ENCODE measurements around the gene PRR23E. TPM values are rescaled to one million over a fixed set of nuclear protein-coding genes. Genes with fewer than 3 reads are reported as not detected.

PRR23E gene
- total RNA-seq, 1 donor from 2014 or later, result not detected

DNA sequence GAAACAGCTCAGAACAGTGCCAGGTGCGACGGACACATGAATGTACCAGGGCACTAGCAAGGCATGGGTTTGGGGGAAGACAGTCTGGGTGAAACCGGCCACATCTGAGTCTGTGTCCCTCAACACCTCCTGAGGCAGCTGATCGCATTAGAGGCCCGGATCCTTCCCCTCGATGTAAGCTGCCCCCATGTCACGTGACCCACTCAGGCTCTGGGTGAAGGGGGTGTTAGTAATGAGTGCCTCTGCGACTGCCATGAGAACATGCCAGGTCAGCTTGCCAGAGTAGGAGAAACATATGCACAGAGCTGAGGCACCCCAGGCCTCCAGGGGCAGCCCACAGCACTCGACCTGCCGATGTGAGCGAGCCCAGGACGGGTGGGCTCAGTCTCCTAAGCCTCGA lies 29.7 kb downstream of the PRR23E start:
- Mint-ChIP-seq H3K4me3 (no peak overlapping the region), H3K27me3 (peaks cover 5% of the 10 kb centered on the region)
- TF ChIP-seq, protein P1, sequence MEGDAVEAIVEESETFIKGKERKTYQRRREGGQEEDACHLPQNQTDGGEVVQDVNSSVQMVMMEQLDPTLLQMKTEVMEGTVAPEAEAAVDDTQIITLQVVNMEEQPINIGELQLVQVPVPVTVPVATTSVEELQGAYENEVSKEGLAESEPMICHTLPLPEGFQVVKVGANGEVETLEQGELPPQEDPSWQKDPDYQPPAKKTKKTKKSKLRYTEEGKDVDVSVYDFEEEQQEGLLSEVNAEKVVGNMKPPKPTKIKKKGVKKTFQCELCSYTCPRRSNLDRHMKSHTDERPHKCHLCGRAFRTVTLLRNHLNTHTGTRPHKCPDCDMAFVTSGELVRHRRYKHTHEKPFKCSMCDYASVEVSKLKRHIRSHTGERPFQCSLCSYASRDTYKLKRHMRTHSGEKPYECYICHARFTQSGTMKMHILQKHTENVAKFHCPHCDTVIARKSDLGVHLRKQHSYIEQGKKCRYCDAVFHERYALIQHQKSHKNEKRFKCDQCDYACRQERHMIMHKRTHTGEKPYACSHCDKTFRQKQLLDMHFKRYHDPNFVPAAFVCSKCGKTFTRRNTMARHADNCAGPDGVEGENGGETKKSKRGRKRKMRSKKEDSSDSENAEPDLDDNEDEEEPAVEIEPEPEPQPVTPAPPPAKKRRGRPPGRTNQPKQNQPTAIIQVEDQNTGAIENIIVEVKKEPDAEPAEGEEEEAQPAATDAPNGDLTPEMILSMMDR (conservative IDR thresholded peaks at IDR 0.05), result no peak

GRCh38 chr3:127224118-127224517 lies 31.2 kb downstream of the PRR23E start:
- Mint-ChIP-seq H3K27me3 (peaks cover 5% of the 10 kb centered on the region), H3K4me3 (no peak overlapping the region), H3K36me3 (no peaks in the 10 kb centered on the region), H3K4me1 (ENCODE audit: unreplicated experiment) (peaks cover 9% of the 10 kb centered on the region), H3K9me3 (no peaks in the 10 kb centered on the region), H3K27ac (no peak overlapping the region)
- TF ChIP-seq, protein P1 (conservative IDR thresholded peaks at IDR 0.05), result no peak
- DNase-seq (ENCODE audit: extremely low spot score, unreplicated experiment), result no peak

More for the DNA sequence above, 29.7 kb downstream of the PRR23E start:
- no peak for DNase-seq (ENCODE audit: extremely low spot score, unreplicated experiment)
- no peaks in the 10 kb centered on the region for H3K36me3 Mint-ChIP-seq
- peaks cover 9% of the 10 kb centered on the region for H3K4me1 Mint-ChIP-seq (ENCODE audit: unreplicated experiment)
- H3K27ac Mint-ChIP-seq, result no peak overlapping the region
- no peaks in the 10 kb centered on the region for H3K9me3 Mint-ChIP-seq

DNA sequence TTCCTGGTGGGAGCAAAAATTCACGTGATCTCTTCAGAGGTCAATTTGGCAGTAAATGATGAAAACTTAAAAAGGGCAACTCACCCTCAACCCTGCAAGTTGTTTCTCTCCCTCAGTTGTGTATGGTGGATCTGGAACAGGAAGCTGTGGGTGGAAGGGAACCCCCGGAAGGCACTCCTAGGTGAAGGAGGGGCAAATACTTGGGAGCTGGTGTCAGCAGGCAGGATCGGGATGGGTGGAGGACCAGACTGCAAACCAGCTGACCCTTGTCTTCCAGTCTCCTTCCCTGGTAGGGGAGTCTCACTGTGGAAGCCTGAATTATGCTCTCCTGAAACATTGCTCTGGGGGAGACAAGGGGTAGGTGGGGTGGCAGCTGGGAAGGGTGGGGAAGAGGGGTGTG lies 33.5 kb downstream of the PRR23E start:
- no peak for DNase-seq (ENCODE audit: extremely low spot score, unreplicated experiment)
- H3K27ac Mint-ChIP-seq, result no peak overlapping the region
- H3K4me3 Mint-ChIP-seq, result no peak overlapping the region
- H3K4me1 Mint-ChIP-seq (ENCODE audit: unreplicated experiment), result no peaks in the 10 kb centered on the region
- H3K36me3 Mint-ChIP-seq, result no peaks in the 10 kb centered on the region
- TF ChIP-seq, protein P1 (conservative IDR thresholded peaks at IDR 0.05), result no peak
- H3K9me3 Mint-ChIP-seq, result no peaks in the 10 kb centered on the region
- peaks cover 10% of the 10 kb centered on the region for H3K27me3 Mint-ChIP-seq

DNA sequence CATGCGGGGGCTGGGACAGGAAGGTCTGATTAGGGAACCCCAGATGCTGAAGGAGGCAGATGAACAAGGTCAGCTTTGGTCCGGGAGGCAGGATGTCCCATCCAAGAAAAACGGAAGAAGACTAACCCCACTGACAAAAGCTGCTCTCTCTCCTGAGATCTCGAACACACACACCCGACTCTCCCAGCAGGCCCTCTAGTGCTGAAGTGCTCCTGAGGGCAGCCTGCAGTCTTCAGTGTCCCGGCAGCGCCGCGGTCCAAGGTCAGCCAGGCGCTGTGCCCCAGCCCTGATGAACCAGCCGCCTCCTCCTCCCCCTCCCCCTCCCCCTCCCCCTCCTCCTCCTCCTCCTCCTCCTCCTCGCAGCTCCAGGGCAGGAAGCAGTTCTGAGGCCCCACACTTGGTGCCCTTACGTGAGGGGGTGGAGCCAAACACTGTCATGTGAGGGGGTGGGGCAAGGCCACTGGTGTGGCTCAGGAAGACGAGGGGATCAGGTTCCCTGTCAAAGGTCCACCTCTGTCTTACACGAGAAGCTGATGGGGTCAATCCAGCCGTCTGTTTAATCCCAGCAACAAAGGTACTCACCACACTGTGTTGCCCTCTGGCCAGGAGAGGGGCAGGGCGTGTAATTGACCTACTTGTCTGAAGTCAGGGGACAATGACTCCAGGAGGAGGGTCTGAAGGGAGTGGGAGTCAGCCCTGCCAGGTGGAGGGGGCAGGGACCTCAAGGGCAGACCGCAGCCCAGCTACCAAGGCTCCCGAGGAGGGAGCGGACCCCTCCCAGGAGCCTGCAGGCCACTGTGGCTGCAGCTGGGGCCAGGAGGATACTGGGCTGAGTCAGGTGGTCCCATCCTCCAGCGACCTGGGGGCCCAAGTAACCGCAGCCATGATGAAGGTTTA lies 34.3 kb downstream of the PRR23E start:
- Mint-ChIP-seq H3K4me1 (ENCODE audit: unreplicated experiment) (no peaks in the 10 kb centered on the region), H3K9me3 (no peaks in the 10 kb centered on the region), H3K36me3 (no peaks in the 10 kb centered on the region), H3K27ac (no peak overlapping the region), H3K27me3 (peaks cover 10% of the 10 kb centered on the region), H3K4me3 (peak overlapping the region; percentile 32)
- TF ChIP-seq, protein P1 (conservative IDR thresholded peaks at IDR 0.05), result no peak
- no peak for DNase-seq (ENCODE audit: extremely low spot score, unreplicated experiment)

DNA sequence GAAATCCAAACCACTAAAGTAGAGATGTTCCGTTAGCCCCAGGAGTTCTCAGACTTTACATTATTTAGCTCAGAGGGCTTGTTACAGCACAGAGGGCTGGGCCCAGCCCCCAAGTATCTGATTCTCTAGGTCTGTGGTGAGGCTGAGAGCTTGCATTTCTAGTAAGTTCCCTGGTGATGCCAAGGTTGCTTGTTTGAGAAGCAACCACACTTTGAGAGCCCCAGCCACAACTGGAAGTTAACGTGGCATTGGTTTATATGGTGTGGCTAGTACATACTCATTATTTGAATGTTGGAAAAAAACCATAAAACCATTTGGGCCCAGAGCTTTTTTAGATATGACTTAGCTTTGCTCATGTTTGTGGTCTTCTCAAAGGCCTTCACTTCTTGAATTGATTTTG lies 35.9 kb downstream of the PRR23E start:
- Mint-ChIP-seq H3K27ac (no peak overlapping the region), H3K36me3 (no peaks in the 10 kb centered on the region), H3K4me3 (no peak overlapping the region), H3K4me1 (ENCODE audit: unreplicated experiment) (no peaks in the 10 kb centered on the region), H3K27me3 (peaks cover 13% of the 10 kb centered on the region), H3K9me3 (no peaks in the 10 kb centered on the region)
- TF ChIP-seq, protein P1 (conservative IDR thresholded peaks at IDR 0.05), result no peak
- DNase-seq (ENCODE audit: extremely low spot score, unreplicated experiment), result no peak
